ENCODE measurements around the gene ZNF710. TPM values are rescaled to one million over a fixed set of nuclear protein-coding genes. Genes with fewer than 3 reads are reported as not detected.
A peak's percentile ranks its signal among the peaks of the same experiment; 100 is the strongest.

The ZNF710 gene
- total RNA-seq, 1 donor from 2014 or later, result 23.1 TPM

DNA sequence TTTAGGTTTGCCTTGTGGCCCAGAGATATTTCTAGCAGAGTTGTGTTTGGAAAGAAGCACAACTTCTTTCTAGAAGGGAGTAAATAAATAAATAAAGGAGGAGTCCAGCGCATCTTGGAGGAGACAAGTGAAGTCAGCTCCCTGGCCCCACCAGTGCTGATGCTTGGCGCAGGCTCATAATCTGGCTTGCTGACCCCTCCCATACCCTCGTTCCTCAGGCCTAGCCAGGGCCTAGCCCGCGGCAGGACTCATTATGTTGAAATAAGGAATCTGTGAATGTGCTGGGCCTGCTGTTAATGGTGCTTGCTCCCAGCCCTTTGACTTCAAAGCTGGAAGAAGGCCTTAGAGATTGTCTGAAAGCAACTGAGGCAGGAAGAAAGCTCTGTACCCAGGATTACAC is 3.1 kb downstream of the ZNF710 start:
- peaks cover 73% of the 10 kb centered on the region for H3K4me1 ChIP-seq
- no peaks in the 10 kb centered on the region for H3K9me3 ChIP-seq
- no peaks in the 10 kb centered on the region for H3K27me3 ChIP-seq
- intact Hi-C loops (cut with DNase I), result no loop called here
- no peaks in the 10 kb centered on the region for H3K36me3 ChIP-seq
- peak overlapping the region in 1 of 2 donors; percentile 4 for H3K4me3 ChIP-seq
- no peak for DNase-seq (ENCODE audit: extremely low spot score in 2 of 2)
- TF ChIP-seq, protein P1, sequence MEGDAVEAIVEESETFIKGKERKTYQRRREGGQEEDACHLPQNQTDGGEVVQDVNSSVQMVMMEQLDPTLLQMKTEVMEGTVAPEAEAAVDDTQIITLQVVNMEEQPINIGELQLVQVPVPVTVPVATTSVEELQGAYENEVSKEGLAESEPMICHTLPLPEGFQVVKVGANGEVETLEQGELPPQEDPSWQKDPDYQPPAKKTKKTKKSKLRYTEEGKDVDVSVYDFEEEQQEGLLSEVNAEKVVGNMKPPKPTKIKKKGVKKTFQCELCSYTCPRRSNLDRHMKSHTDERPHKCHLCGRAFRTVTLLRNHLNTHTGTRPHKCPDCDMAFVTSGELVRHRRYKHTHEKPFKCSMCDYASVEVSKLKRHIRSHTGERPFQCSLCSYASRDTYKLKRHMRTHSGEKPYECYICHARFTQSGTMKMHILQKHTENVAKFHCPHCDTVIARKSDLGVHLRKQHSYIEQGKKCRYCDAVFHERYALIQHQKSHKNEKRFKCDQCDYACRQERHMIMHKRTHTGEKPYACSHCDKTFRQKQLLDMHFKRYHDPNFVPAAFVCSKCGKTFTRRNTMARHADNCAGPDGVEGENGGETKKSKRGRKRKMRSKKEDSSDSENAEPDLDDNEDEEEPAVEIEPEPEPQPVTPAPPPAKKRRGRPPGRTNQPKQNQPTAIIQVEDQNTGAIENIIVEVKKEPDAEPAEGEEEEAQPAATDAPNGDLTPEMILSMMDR (IDR thresholded peaks at IDR 0.05), result no peak
- TF ChIP-seq POLR2A (IDR thresholded peaks at IDR 0.05) (no peak), POLR2AphosphoS5 (IDR thresholded peaks at IDR 0.05; ENCODE audit: insufficient read depth in 1 of 2, low read depth in 1 of 2) (no peak)
- peak overlapping the region; percentile 95 for H3K27ac ChIP-seq

DNA sequence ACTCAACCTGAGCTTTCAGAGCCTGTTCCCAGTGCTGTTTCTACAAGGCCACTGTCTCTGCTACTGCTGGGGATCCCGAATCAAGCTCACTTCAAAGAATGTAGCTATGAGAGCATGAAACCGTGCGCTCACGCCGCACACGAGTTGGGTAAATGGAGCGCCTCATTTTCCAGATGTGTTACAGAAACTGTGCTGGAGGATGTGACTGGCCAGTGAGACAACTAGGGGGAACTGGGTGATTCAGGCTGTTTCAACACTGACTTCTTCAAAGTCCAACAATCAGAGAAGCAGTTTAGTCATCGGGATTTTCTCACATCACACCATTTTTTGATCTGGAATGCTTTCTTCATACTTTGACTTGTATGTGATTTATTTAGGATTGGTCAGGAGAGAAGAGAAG is 3.5 kb downstream of the ZNF710 start:
- Histone ChIP-seq H3K9me3 (no peaks in the 10 kb centered on the region), H3K4me3 (peak overlapping the region in 1 of 2 donors; percentile 4), H3K27me3 (no peaks in the 10 kb centered on the region), H3K4me1 (peaks cover 72% of the 10 kb centered on the region), H3K36me3 (no peaks in the 10 kb centered on the region), H3K27ac (peak overlapping the region; percentile 95)
- no peak for DNase-seq (ENCODE audit: extremely low spot score in 2 of 2)
- no peak for TF ChIP-seq POLR2A (IDR thresholded peaks at IDR 0.05)
- TF ChIP-seq, protein P1 (IDR thresholded peaks at IDR 0.05), result no peak
- TF ChIP-seq POLR2AphosphoS5 (IDR thresholded peaks at IDR 0.05; ENCODE audit: insufficient read depth in 1 of 2, low read depth in 1 of 2), result no peak
- intact Hi-C loops (cut with DNase I), result no loop called here

DNA sequence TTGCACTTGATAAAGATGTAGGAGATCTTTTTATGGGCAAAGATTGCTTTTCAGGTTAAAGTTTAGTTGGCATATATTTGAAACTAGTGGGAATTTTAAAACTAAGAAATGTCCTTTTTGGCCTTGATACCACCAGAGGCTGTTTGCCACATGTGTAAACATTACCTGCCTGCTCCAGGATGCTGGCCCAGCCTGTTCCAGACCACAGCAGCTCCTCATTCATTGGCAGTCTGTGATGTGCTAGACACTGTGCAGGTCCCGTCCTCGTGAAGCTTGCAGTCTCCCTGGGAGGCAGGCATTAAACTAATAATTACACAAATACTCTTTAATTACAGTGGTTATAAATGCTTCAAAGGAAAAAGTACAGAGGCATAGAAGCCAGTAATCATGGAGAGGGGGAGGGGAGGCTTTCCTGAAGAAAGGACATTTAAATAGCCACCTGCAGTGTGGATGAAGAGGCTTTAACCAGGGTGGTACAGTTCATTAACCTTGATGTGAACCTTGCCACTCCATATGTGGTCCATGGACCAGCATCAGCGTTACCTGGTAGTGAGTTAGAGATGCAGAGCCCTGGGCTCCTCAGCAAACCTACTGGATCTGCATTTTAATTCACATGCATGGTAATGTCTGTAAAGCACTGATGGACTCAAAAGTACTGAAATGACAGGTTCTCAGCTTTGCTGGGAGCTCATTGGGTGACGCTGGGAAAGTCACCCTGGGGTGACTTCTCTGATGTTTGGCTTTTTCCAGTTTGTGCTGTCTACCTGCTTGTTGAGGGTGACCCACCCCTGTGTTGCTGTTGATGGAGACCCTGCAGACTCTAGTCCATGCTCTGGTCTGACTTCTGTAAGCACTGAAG is 5.3 kb downstream of the ZNF710 start:
- no peak for DNase-seq (ENCODE audit: extremely low spot score in 2 of 2)
- intact Hi-C loops (cut with DNase I), result no loop called here
- peak overlapping the region; percentile 95 for H3K27ac ChIP-seq
- H3K4me3 ChIP-seq, result no peak overlapping the region
- TF ChIP-seq, protein P1 (IDR thresholded peaks at IDR 0.05), result no peak
- no peak for TF ChIP-seq POLR2AphosphoS5 (IDR thresholded peaks at IDR 0.05; ENCODE audit: insufficient read depth in 1 of 2, low read depth in 1 of 2)
- no peak for TF ChIP-seq POLR2A (IDR thresholded peaks at IDR 0.05)
- H3K4me1 ChIP-seq, result peaks cover 67% of the 10 kb centered on the region
- no peaks in the 10 kb centered on the region for H3K36me3 ChIP-seq
- peaks cover 5% of the 10 kb centered on the region for H3K9me3 ChIP-seq
- H3K27me3 ChIP-seq, result no peaks in the 10 kb centered on the region

GRCh38 chr15:90007076-90007460 is 5.9 kb downstream of the ZNF710 start:
- Histone ChIP-seq H3K4me3 (no peak overlapping the region), H3K36me3 (no peaks in the 10 kb centered on the region), H3K4me1 (peaks cover 67% of the 10 kb centered on the region), H3K27ac (no peak overlapping the region), H3K27me3 (no peaks in the 10 kb centered on the region), H3K9me3 (peaks cover 6% of the 10 kb centered on the region)
- TF ChIP-seq, protein P1 (IDR thresholded peaks at IDR 0.05), result no peak
- TF ChIP-seq POLR2AphosphoS5 (IDR thresholded peaks at IDR 0.05; ENCODE audit: insufficient read depth in 1 of 2, low read depth in 1 of 2) (no peak), POLR2A (IDR thresholded peaks at IDR 0.05) (no peak)
- intact Hi-C loops (cut with DNase I), result no loop called here
- no peak for DNase-seq (ENCODE audit: extremely low spot score in 2 of 2)

DNA sequence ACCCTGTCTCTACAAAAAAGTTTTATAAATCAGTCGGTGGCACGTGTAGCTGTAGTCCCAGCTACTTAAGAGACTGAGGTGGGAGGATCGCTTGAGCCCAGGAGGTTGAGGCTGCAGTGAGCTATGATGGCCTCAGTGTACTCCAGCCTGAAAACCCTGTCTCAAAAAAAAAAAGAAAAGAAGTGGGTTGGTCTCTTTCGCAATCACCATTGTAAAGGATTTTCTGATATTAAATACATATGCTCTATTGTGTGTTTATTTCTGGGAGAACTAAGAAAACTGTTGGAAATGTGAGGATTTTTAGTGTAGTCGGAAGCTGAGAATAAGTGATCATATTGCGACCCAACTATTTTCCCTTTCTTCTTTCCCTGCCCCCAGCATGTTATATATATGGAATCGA is 7.5 kb downstream of the ZNF710 start:
- TF ChIP-seq, protein P1 (IDR thresholded peaks at IDR 0.05), result no peak
- no peak for TF ChIP-seq POLR2A (IDR thresholded peaks at IDR 0.05)
- TF ChIP-seq POLR2AphosphoS5 (IDR thresholded peaks at IDR 0.05; ENCODE audit: insufficient read depth in 1 of 2, low read depth in 1 of 2), result no peak
- H3K4me1 ChIP-seq, result peaks cover 54% of the 10 kb centered on the region
- H3K36me3 ChIP-seq, result no peaks in the 10 kb centered on the region
- no peak overlapping the region for H3K4me3 ChIP-seq
- peaks cover 6% of the 10 kb centered on the region for H3K9me3 ChIP-seq
- intact Hi-C loops (cut with DNase I), result no loop called here
- no peak for DNase-seq (ENCODE audit: extremely low spot score in 2 of 2)
- H3K27me3 ChIP-seq, result no peaks in the 10 kb centered on the region
- no peak overlapping the region for H3K27ac ChIP-seq
